Measurements from ENCODE around the gene LINGO4.

DNA sequence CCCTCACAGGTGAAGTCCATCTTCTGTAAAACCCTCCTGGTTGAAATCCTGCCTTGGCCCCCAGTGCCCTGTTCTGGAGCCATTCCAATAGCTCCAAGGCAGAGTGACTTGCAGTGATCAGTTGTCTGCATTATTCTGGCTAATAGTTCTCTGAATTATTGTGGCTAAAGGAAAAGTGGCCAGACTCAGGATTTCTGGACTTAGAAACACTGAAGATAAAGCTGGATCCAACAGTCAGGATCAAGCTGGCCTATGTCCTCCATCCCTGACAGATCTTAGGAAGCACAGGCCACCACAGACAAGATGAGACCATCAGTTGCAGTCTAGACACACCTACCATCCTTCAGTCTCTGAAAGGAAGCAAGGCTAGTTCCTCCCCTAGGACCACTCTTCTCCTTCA lies 35.2 kb upstream of the LINGO4 start:
- TF ChIP-seq, protein P1, sequence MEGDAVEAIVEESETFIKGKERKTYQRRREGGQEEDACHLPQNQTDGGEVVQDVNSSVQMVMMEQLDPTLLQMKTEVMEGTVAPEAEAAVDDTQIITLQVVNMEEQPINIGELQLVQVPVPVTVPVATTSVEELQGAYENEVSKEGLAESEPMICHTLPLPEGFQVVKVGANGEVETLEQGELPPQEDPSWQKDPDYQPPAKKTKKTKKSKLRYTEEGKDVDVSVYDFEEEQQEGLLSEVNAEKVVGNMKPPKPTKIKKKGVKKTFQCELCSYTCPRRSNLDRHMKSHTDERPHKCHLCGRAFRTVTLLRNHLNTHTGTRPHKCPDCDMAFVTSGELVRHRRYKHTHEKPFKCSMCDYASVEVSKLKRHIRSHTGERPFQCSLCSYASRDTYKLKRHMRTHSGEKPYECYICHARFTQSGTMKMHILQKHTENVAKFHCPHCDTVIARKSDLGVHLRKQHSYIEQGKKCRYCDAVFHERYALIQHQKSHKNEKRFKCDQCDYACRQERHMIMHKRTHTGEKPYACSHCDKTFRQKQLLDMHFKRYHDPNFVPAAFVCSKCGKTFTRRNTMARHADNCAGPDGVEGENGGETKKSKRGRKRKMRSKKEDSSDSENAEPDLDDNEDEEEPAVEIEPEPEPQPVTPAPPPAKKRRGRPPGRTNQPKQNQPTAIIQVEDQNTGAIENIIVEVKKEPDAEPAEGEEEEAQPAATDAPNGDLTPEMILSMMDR (IDR thresholded peaks at IDR 0.05): no peak
- TF ChIP-seq EP300 (IDR thresholded peaks at IDR 0.05): no peak
- TF ChIP-seq POLR2AphosphoS5 (IDR thresholded peaks at IDR 0.05): no peak
